Ishikawa (cell line): ENCODE measurements around the gene PNPLA3.

Experiments
- CEBPB ChIP-seq: IDR thresholded peaks from 2 replicates; pipeline ENCODE4 v1.6.1; 2012
- CREB1 ChIP-seq: IDR thresholded peaks from 2 replicates; pipeline ENCODE4 v1.6.1; 2012; ENCODE audit warnings: low read depth
- EGR1 ChIP-seq: IDR thresholded peaks from 2 replicates; pipeline ENCODE4 v1.6.1; 2012
- EP300 ChIP-seq: IDR thresholded peaks from 2 replicates; pipeline ENCODE4 v1.6.1; 2012; ENCODE audit warnings: borderline replicate concordance
- RAD21 ChIP-seq: IDR thresholded peaks from 2 replicates; pipeline ENCODE4 v1.6.1; 2012; ENCODE audit warnings: low read depth
- TAF1 ChIP-seq: IDR thresholded peaks from 2 replicates; pipeline ENCODE4 v1.6.1; 2012; ENCODE audit warnings: low read depth, mild to moderate bottlenecking
- TCF12 ChIP-seq: IDR thresholded peaks from 2 replicates; pipeline ENCODE4 v1.6.1; 2012; ENCODE audit warnings: low read depth
- TEAD4 ChIP-seq: IDR thresholded peaks from 2 replicates; pipeline ENCODE4 v1.6.1; 2012
- YY1 ChIP-seq: IDR thresholded peaks from 2 replicates; pipeline ENCODE4 v1.6.1; 2012; ENCODE audit warnings: low read depth
- ZBTB7A ChIP-seq: IDR thresholded peaks from 2 replicates; pipeline ENCODE4 v1.6.1; 2012; ENCODE audit warnings: low read depth
- TF ChIP-seq, protein P1 (sequence below): IDR thresholded peaks from 2 replicates; pipeline ENCODE4 v1.6.1; 2012
- TF ChIP-seq, protein P2 (sequence below): IDR thresholded peaks from 2 replicates; pipeline ENCODE4 v1.6.1; 2012
- TF ChIP-seq, protein P3 (sequence below): IDR thresholded peaks from 2 replicates; pipeline ENCODE4 v1.6.1; 2012; ENCODE audit warnings: low read depth, mild to moderate bottlenecking

DNA sequence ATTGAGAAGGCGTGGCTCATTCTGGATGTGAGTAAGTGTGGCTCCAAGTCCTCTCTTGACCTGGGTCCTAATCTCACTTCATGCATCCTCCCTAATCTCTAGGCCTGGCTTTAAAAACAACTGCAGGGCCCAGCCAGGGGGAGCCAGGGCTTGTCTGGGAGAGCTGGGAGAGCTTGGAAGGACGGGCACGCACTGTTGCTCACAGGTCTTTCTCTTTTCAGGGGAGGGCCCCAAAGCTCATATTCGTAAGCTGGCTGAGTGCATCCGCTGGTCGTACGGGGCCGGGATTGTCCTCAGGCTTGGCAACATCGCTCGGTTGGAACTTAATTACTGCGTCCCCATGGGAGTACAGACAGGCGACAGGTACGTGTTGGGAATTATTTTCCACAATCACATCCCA is 66.4 kb downstream of the PNPLA3 start:
- no peak for TF ChIP-seq EGR1
- no peak for TF ChIP-seq EP300
- TF ChIP-seq TAF1: no peak
- TF ChIP-seq, protein P1, sequence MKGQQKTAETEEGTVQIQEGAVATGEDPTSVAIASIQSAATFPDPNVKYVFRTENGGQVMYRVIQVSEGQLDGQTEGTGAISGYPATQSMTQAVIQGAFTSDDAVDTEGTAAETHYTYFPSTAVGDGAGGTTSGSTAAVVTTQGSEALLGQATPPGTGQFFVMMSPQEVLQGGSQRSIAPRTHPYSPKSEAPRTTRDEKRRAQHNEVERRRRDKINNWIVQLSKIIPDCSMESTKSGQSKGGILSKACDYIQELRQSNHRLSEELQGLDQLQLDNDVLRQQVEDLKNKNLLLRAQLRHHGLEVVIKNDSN: no peak
- no peak for TF ChIP-seq CEBPB
- no peak for TF ChIP-seq CREB1
- no peak for TF ChIP-seq ZBTB7A
- TF ChIP-seq, protein P2, sequence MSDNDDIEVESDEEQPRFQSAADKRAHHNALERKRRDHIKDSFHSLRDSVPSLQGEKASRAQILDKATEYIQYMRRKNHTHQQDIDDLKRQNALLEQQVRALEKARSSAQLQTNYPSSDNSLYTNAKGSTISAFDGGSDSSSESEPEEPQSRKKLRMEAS: no peak
- TF ChIP-seq YY1: no peak
- no peak for TF ChIP-seq TEAD4
- no peak for TF ChIP-seq TCF12
- TF ChIP-seq, protein P3, sequence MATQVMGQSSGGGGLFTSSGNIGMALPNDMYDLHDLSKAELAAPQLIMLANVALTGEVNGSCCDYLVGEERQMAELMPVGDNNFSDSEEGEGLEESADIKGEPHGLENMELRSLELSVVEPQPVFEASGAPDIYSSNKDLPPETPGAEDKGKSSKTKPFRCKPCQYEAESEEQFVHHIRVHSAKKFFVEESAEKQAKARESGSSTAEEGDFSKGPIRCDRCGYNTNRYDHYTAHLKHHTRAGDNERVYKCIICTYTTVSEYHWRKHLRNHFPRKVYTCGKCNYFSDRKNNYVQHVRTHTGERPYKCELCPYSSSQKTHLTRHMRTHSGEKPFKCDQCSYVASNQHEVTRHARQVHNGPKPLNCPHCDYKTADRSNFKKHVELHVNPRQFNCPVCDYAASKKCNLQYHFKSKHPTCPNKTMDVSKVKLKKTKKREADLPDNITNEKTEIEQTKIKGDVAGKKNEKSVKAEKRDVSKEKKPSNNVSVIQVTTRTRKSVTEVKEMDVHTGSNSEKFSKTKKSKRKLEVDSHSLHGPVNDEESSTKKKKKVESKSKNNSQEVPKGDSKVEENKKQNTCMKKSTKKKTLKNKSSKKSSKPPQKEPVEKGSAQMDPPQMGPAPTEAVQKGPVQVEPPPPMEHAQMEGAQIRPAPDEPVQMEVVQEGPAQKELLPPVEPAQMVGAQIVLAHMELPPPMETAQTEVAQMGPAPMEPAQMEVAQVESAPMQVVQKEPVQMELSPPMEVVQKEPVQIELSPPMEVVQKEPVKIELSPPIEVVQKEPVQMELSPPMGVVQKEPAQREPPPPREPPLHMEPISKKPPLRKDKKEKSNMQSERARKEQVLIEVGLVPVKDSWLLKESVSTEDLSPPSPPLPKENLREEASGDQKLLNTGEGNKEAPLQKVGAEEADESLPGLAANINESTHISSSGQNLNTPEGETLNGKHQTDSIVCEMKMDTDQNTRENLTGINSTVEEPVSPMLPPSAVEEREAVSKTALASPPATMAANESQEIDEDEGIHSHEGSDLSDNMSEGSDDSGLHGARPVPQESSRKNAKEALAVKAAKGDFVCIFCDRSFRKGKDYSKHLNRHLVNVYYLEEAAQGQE: no peak
- TF ChIP-seq RAD21: no peak
